Loucy (cell line): ENCODE measurements around the gene CTDSP1.

ENCODE experiments used
- H2AFZ ChIP-seq: fragments of 200-600 bp; sonication (generic); 2 replicates; pipeline ENCODE4 v1.6.0; 2016; ENCODE audit warnings: antibody characterized with exemption, mild to moderate bottlenecking, low read length, moderate library complexity
- H3F3A ChIP-seq: fragments of 200-600 bp; 2 replicates; pipeline ENCODE4 v1.6.0; 2016; ENCODE audit warnings: antibody characterized with exemption, low read depth, mild to moderate bottlenecking
- H3K27me3 ChIP-seq: fragments of 200-600 bp; sonication (generic); 2 replicates; pipeline ENCODE4 v1.6.1; 2014; ENCODE audit warnings: low read length, mild to moderate bottlenecking; ENCODE audit not compliant: insufficient read depth, poor library complexity, severe bottlenecking
- H3K36me3 ChIP-seq: fragments of 200-600 bp; sonication (generic); 2 replicates; pipeline ENCODE4 v1.6.1; 2016; ENCODE audit warnings: low read length; ENCODE audit not compliant: insufficient read depth
- H3K4me1 ChIP-seq: fragments of 200-600 bp; sonication (generic); 2 replicates; pipeline ENCODE4 v1.5.1; 2014; ENCODE audit warnings: low read length, mild to moderate bottlenecking; ENCODE audit not compliant: insufficient read depth, poor library complexity, severe bottlenecking
- H3K4me2 ChIP-seq: fragments of 200-600 bp; sonication (generic); 2 replicates; pipeline ENCODE4 v1.6.0; 2014; ENCODE audit warnings: antibody characterized with exemption, low read length, low read depth, mild to moderate bottlenecking; ENCODE audit not compliant: poor library complexity, severe bottlenecking
- H3K4me3 ChIP-seq: fragments of 200-600 bp; sonication (generic); 2 replicates; pipeline ENCODE4 v1.5.1; 2014; ENCODE audit warnings: low read length, mild to moderate bottlenecking, mixed read lengths; ENCODE audit not compliant: poor library complexity, severe bottlenecking
- H3K79me2 ChIP-seq: fragments of 200-600 bp; sonication (generic); 2 replicates; pipeline ENCODE4 v1.6.1; 2014; ENCODE audit warnings: low read length; ENCODE audit not compliant: insufficient read depth
- H3K9ac ChIP-seq: fragments of 200-600 bp; sonication (generic); 2 replicates; pipeline ENCODE4 v1.6.0; 2014; ENCODE audit warnings: mild to moderate bottlenecking, low read depth, low read length, moderate library complexity; ENCODE audit not compliant: poor library complexity, severe bottlenecking
- H3K9me2 ChIP-seq: fragments of 200-600 bp; sonication (generic); replicated peaks from 2 replicates; pipeline ENCODE4 v1.6.1; 2016; ENCODE audit warnings: low read depth, low read length, mixed read lengths
- H3K9me3 ChIP-seq: fragments of 200-600 bp; sonication (generic); 2 replicates; pipeline ENCODE4 v1.6.1; 2014; ENCODE audit warnings: mild to moderate bottlenecking, antibody characterized with exemption, low read length, low read depth; ENCODE audit not compliant: insufficient read depth
- H4K20me1 ChIP-seq: fragments of 200-600 bp; sonication (generic); 2 replicates; pipeline ENCODE4 v1.6.0; 2014; ENCODE audit warnings: antibody characterized with exemption, low read length, mild to moderate bottlenecking; ENCODE audit not compliant: insufficient read depth, poor library complexity, severe bottlenecking
- EZH2phosphoT487 ChIP-seq: fragments of 200-600 bp; IDR thresholded peaks from 2 replicates; pipeline ENCODE4 v1.6.1; 2018; ENCODE audit warnings: antibody characterized with exemption, mild to moderate bottlenecking, moderate library complexity, borderline replicate concordance
- TF ChIP-seq, protein P1 (sequence below): fragments of 200-600 bp; sonication (generic); conservative IDR thresholded peaks from 2 replicates; pipeline ENCODE4 v1.5.1; 2014; ENCODE audit warnings: mild to moderate bottlenecking, antibody characterized with exemption, low read length

CTDSP1 gene

GRCh38 chr2:218431878-218432277, 32.2 kb downstream of the CTDSP1 start:
- no peaks in the 10 kb centered on the region for H3K9me3 ChIP-seq
- H3K79me2 ChIP-seq, result no peaks in the 10 kb centered on the region
- no peaks in the 10 kb centered on the region for H3K9me2 ChIP-seq
- H3K27me3 ChIP-seq, result no peaks in the 10 kb centered on the region
- TF ChIP-seq, protein P1, sequence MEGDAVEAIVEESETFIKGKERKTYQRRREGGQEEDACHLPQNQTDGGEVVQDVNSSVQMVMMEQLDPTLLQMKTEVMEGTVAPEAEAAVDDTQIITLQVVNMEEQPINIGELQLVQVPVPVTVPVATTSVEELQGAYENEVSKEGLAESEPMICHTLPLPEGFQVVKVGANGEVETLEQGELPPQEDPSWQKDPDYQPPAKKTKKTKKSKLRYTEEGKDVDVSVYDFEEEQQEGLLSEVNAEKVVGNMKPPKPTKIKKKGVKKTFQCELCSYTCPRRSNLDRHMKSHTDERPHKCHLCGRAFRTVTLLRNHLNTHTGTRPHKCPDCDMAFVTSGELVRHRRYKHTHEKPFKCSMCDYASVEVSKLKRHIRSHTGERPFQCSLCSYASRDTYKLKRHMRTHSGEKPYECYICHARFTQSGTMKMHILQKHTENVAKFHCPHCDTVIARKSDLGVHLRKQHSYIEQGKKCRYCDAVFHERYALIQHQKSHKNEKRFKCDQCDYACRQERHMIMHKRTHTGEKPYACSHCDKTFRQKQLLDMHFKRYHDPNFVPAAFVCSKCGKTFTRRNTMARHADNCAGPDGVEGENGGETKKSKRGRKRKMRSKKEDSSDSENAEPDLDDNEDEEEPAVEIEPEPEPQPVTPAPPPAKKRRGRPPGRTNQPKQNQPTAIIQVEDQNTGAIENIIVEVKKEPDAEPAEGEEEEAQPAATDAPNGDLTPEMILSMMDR, result no peak
- no peak for TF ChIP-seq EZH2phosphoT487
- H3K36me3 ChIP-seq, result no peaks in the 10 kb centered on the region
- H3F3A ChIP-seq, result no peaks in the 10 kb centered on the region
- no peak overlapping the region for H2AFZ ChIP-seq
- no peak overlapping the region for H3K4me3 ChIP-seq
- peaks cover 3% of the 10 kb centered on the region for H3K4me1 ChIP-seq
- no peaks in the 10 kb centered on the region for H4K20me1 ChIP-seq
- H3K9ac ChIP-seq, result no peak overlapping the region
- H3K4me2 ChIP-seq, result no peak overlapping the region

DNA sequence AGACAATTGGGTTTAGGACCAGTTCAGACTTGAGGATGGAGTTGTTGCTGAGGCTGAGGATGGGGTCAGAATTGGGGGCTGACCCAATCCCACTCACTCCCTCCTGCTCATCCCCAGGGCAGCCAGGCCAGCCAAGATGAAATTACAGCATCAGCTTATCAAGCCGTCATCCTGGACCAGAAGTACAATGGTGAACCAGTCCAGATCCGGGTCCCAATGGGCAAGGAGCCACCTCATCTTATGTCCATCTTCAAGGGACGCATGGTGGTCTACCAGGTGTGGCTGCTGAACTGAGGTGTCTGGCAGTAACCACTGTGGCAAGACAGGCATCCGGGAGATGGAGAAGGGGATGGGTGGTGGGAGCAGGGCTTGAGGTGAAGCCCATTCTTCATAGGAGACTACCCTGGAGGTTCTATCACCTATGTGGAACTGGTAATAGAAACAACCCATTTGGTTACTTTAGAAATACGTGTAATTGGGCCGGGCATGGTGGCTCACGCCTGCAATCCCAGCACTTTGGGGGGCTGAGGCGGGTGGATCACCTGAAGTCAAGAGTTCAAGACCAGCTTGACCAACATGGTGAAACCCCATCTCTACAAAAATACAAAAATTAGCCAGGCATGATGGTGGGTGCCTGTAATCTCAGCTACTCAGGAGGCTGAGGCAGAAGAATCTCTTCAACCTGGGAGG, 33.2 kb downstream of the CTDSP1 start:
- H3K36me3 ChIP-seq, result no peaks in the 10 kb centered on the region
- H2AFZ ChIP-seq, result no peak overlapping the region
- no peaks in the 10 kb centered on the region for H3K79me2 ChIP-seq
- no peak overlapping the region for H3K4me2 ChIP-seq
- TF ChIP-seq, protein P1, result no peak
- TF ChIP-seq EZH2phosphoT487, result no peak
- H4K20me1 ChIP-seq, result no peaks in the 10 kb centered on the region
- H3K4me1 ChIP-seq, result peaks cover 3% of the 10 kb centered on the region
- H3K9ac ChIP-seq, result no peak overlapping the region
- H3F3A ChIP-seq, result no peaks in the 10 kb centered on the region
- H3K9me2 ChIP-seq, result no peaks in the 10 kb centered on the region
- H3K27me3 ChIP-seq, result no peaks in the 10 kb centered on the region
- no peaks in the 10 kb centered on the region for H3K9me3 ChIP-seq
- H3K4me3 ChIP-seq, result no peak overlapping the region

DNA sequence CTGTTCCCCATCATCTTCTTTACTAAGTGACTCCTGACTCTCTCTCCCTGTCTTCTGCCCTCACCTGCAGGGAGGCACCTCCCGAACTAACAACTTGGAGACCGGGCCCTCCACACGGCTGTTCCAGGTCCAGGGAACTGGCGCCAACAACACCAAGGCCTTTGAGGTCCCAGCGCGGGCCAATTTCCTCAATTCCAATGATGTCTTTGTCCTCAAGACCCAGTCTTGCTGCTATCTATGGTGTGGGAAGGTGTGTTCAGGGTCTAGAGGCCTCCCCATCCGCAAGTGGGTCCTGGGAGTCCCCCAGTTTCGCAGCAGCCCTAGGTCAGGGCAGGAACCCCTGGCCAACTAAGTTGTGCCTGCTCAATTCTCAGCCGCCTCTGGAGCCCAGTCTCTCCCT, 34.8 kb downstream of the CTDSP1 start:
- no peaks in the 10 kb centered on the region for H3K36me3 ChIP-seq
- H3K79me2 ChIP-seq, result no peaks in the 10 kb centered on the region
- no peaks in the 10 kb centered on the region for H3K9me3 ChIP-seq
- no peaks in the 10 kb centered on the region for H3K27me3 ChIP-seq
- H3K4me2 ChIP-seq, result no peak overlapping the region
- no peak overlapping the region for H3K4me3 ChIP-seq
- no peak for TF ChIP-seq EZH2phosphoT487
- TF ChIP-seq, protein P1, result no peak
- no peaks in the 10 kb centered on the region for H3F3A ChIP-seq
- peaks cover 3% of the 10 kb centered on the region for H3K4me1 ChIP-seq
- no peaks in the 10 kb centered on the region for H4K20me1 ChIP-seq
- no peak overlapping the region for H3K9ac ChIP-seq
- H2AFZ ChIP-seq, result no peak overlapping the region
- no peaks in the 10 kb centered on the region for H3K9me2 ChIP-seq
